Femur (tissue), 1 donor: ENCODE measurements around the gene DARS1.
A peak's percentile ranks its signal among the peaks of the same experiment; 100 is the strongest.
"Not testable (repeated sequence)": the region's sequence is repeated elsewhere in the genome, so short reads cannot be mapped to it uniquely, and the experiment has no call there.

Experiments used
- DNase-seq: peaks from one replicate; pipeline ENCODE4 v3.0.0-alpha.2; 2017

The DARS1 gene

DNA sequence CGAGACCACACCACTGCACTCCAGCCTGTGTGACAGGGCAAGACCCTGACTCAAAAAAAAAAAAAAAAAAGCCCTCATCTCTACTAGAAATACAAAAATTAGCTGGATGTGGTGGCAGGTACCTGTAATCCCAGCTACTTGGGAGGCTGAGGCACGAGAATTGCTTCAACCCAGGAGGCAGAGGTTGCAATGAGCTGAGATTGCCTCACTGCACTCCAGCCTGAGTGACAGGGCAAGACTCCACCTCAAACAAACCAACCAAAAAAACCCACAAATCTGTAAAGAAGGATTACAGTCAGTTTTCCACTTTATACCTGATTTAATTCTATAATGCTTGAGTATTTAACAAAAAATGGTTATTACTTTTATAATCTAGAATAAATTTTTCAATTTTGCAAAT, 9.7 kb downstream of the DARS1 start:
- DNase-seq: no peak

DNA sequence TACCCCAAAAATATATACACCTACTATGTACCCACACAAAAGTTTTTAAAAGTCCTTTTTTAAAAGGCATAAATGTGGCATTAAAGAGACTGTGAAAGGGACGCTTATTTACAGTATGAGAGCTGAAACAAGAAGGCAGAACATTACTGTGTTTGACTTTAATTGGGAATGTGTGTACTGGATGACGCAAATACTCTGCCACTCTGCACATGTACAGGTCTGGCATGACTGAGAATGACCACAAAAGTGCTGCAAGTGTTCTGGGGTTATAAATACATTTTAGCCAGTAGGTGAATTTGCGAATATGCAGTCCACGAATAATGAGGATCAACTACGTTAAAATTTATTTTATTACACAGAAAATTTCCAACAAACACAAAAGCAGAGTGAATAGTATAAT, 11.4 kb downstream of the DARS1 start:
- DNase-seq: no peak

DNA sequence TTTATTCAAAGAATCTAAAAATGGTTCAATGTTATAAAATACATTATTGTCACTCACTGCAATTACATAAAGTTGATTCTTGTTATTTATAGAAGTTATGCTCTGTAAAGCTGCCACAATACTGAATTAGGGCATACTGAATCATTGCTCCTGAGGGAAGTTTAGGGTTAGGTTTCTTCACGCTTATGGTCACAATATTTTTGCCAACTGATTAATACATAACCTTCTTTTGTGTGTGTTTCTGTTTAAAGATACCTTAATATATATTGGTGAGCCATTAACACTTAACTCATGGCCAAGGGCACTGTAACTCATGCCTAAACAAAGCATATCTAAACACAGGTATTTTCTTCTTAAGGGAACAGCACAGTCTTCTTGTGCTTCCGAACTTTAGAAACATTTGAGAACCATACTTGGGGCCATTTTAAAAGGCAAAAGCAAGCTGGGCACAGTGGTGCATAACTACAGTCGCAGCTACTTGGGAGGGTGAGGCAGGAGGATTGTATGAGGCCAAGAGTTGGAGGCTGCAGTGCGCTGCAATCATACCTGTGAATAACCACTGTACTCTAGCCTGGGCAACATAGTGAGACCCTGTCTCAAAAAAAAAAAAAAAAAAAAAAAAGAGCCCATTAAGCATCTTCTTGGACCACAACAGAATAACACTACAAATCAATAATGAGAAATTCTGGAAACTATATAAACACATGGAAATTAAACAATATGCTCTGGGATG, 15.6 kb downstream of the DARS1 start:
- DNase-seq: no peak

- DNase-seq: no peak
Observed at GRCh38 chr2:135965756-135966155, 19.7 kb downstream of the DARS1 start.

- DNase-seq: not testable (repeated sequence)
Observed at GRCh38 chr2:135964404-135964803, 21.0 kb downstream of the DARS1 start.

GRCh38 chr2:135963841-135964240, 21.6 kb downstream of the DARS1 start:
- DNase-seq: no peak

DNA sequence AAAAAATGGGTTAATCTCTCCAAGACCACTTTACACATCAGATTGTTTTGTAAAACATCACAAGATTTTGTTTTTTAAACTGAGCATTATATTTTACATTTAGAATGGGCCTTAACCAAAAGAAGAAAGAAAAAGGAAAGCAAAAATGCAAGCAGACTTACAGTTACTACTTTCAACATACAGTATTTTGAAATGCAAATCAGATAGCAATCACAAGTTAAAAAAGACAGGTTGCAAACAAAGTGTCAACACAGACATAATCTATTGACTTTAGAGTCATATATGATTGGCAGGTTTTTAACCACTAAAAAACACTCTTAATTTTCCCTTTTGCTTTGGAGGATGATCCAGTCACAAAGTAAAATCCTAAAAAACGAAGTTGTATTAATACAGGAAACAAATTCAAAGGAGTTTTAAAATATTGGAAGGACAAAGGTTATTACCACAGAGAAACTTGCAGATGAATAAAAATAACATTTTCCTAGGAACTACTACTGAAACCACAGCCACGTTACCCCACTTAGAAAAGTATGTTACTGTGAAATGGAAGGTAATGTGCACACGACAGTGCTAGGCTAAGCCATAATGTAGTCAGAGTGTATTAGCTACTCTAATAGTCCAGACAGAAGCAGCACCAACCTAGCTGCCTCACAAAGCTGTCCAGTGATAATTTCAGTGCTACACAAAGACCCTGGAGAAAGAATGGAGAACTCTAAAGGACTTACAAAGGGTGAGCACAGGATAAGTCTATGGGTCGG, 22.9 kb downstream of the DARS1 start:
- no peak for DNase-seq

GRCh38 chr2:135960656-135961551, 24.5 kb downstream of the DARS1 start:
- peak; percentile 29 for DNase-seq

GRCh38 chr2:135960150-135960549, 25.3 kb downstream of the DARS1 start:
- no peak for DNase-seq

DNA sequence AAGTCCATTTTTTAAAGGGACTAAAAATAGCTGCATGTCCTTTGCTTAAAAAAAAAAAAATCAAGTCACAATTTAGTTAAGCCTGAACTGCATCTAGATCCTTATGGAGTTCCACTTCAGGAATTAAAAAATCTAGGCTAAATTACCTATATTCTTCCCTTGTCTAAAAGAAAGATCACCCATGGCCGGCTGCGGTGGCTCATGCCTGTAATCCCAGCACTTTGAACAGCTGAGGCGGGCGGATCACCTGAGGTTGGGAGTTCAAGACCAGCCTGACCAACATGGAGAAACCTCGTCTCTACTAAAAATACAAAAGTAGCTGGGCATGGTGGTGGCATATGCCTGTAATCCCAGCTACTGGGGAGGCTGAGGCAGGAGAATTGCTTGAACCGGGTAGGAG, 26.5 kb downstream of the DARS1 start:
- not testable (repeated sequence) for DNase-seq

- DNase-seq: no peak
Observed at GRCh38 chr2:135954020-135954601, 31.3 kb downstream of the DARS1 start.

DNA sequence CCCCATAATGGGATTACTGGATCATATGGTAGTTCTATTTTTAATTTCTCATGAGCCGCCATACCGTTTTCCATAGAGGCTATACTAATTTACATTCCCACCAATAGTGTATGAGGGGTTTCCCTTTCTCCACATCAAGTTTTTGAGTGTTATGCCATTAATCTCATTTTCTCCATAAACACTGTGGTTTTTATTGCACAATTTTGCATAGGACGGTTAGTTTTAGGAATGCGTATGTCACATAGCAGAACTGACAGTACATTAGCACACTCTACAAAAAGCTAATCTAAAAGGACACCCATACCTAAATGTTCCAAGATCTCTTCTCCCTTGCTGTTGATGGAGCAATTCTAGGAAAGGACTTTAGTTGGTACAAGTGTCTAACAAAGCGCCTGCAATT, 32.5 kb downstream of the DARS1 start:
- no peak for DNase-seq

DNA sequence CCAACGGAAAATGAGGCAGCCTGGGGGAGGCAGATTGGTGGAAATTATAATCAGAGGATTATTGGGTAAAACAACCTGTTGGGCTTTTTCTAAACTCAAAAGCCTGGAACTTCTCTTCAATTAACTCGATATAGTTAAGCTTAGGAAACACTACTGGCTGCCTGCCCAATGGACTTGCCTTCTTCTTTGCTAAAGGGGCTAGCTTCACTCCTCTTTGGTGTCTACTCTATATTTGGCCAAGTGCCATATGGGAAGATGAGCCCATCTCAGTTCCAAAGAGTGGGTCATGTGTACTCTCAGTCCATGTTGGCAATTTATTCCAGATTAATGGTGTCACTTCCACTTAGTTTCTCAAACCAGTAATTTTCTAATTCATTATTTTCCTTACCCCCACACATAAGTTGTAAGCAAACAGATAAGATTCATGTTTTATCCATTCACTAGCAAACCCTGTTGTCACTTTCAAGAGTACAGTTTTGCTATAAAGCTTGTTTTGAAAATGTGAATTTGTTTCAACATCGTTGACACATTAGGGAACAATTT, 34.3 kb downstream of the DARS1 start:
- DNase-seq: no peak

DNA sequence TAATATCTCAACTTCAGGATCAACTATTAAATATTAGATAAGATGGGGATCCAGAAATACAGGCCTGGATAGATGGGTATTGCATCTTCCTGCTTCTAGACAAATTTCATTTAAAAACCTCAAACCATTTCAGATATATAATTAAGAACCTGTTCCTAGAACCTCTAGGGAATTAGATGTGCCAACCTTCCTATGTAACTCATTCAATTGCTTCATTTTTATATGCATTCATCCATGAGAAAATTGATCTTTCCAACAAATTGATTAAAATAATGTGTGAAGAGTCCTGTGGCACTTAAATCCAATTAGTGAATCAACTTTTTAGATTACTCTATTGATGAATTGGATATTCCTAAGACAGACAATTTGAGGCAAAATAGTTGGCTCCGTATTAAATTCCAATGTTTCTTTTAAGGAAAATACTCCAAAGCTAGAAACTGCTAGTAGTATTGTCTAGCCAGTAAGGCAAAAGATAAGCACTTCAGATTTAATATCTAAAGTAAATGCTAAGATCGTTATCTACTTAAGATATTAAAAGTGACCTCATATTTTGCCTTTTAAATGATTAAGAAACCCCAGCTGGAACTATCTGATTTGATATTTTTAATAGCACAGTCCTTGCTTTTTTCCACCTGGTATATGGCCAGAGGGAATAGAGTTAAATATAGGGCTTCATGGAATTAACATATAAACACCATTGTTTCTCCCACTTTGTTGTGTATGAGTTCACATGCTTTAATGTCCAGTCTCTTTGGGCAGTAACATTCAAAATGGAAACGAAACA, 35.8 kb downstream of the DARS1 start:
- DNase-seq: no peak

DNA sequence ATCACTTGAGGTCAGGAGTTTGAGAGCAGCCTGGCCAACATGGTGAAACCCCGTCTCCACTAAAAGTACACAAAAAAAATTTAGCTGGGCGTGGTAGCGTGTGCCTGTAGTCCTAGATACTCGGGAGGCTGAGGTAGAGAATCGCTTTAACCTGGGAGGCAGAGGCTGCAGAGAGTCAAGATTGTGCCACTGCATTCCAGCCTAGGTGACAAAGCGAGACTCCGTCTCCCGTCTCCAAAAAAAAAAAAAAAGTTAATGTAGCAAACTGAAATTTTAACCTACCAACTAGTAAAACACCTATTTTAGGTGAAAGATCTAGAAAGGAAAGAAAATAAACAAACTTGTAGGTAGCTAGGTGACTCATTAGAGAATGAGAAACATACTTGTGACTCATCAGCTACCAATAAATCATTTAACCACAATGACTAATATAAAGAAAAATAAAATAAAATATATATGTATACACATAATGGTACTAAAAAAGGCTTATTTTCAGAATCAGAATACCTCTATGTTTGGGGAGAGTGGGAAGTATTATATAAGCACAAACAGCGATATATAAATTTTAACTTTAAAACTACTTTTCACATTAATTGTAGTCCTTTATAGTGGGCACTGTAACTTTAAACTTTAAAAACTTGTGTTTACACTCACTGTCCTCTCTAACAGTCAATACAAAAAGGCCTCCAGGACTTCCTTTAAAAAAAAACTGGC, 36.6 kb downstream of the DARS1 start:
- no peak for DNase-seq

DNA sequence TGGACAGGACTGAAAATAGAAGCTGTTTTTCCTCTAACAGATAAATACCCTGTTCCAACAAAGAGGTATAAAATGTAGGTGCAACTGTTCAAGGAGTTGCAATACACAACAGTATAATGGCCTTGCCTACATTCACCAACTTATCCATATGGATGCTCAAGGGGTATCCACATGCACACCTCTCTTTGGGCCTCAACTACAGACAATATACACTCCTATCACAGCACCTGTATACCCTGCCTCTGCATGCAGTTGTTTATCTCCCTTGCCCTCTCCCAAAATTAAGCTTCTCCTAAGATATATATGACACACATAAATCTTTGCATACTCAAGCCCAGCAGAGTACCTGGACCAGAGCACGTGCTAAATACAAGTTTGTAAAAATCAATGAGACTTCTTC, 37.3 kb downstream of the DARS1 start:
- no peak for DNase-seq

DNA sequence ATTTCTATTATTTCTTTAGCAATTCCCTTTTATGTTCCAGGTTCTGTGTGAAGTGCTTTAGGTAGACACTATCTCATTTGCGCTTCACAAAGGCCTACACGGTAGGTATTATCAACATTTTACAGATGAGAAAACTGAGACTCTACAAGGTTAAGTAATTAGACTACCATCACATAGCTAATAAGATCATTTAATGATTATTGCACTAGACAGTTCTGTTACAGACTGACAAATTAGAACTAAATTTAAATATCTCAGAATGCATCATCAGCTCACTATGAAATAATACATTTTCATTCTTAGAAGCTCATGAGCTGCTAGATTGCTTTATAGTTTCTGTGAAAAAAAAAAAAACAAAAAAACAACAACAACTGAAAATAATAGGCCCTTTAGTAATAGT, 37.9 kb downstream of the DARS1 start:
- DNase-seq: no peak

DNA sequence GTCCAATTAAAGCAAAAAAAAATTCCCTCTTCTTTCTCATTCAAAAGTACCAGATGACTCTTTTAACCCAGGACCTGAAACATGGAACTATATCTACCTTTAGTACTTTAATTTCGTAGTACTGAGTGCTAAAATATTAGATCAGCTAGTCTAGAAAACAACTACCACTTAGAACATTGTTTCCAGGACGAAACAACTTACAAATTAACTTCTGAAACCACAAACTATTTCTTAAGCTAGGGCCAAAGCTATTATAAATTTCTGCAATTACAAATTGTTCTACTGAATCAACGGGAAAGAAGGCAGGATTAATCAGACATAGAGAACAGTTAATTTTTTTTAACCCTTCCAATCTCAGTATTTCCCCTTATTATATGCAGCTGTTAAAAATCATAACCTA, 39.9 kb downstream of the DARS1 start:
- DNase-seq: no peak

DNA sequence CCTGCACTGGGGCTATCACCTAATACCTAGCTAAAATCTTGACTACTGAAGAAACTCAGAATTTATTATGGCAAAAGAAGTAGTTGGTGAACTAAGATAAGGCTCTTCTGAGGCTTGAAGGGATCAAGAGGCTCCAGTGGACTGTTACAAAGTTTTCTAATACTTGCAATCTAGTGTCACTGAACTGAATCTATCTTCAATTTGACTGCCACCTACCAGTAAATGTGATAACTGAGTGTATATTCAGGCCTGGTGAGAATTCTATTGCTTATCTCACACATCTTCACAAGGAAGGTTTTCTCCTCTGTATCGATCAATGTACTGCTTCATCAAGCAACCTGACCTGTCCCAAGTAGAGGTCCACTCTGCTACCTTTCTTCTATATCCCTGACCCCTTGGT, 40.8 kb downstream of the DARS1 start:
- no peak for DNase-seq

- DNase-seq: no peak
Observed at GRCh38 chr2:135942936-135943688, 42.3 kb downstream of the DARS1 start.

- no peak for DNase-seq
Observed at GRCh38 chr2:135936524-135936923, 48.9 kb downstream of the DARS1 start.
